ENCODE measurements around the gene CASTOR2. TPM values are rescaled to one million over a fixed set of nuclear protein-coding genes. Genes with fewer than 3 reads are reported as not detected.

Gene CASTOR2
- total and polyA plus RNA-seq, 2 of the 8 experiments (the other 6 are each of a cell fraction or from before 2014, with no cell fraction given) = 12.1 to 47.8 TPM

DNA sequence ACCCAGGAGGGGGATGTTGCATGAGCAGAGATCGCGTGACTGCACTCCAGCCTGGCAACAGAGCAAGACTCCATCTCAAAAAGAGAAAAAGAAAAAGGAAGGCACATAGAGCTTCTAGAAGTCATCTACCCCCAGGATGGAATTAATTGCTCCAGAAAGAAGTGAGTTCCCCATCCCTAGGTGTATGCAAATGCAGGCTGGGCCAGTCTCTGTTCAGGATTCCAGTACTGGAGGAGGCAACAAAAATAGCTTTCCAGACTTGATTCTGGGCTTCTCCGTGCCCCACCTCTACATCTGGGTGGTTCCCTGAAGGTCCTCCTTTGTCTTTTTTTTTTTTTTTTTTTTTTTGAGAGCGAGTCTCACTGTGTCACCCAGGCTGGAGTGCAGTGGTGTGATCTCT lies 28.6 kb downstream of the CASTOR2 start:
- H3K27me3 ChIP-seq (replicated peaks in 1 of 4; ENCODE audit: control insufficient read depth in 3 of 4, extremely low read depth in 1 of 4, insufficient read depth in 3 of 4, low read length in 3 of 4) = no peaks in the 10 kb centered on the region
- no peak overlapping the region for H4K5ac ChIP-seq (ENCODE audit: insufficient read length, low read depth, low read length)
- no peak overlapping the region; a peak in 1 of 4 replicates for H3K4me2 ChIP-seq (ENCODE audit: insufficient read depth in 1 of 2, low read depth in 2 of 2, low read length in 2 of 2)
- H3K56ac ChIP-seq (replicated peaks; ENCODE audit: insufficient read length, low read depth, low read length) = no peak overlapping the region
- no peak overlapping the region for H2BK15ac ChIP-seq (ENCODE audit: low read length)
- H2BK120ac ChIP-seq (replicated peaks; ENCODE audit: low read depth, low read length) = no peak overlapping the region
- no peak overlapping the region for H2BK20ac ChIP-seq (ENCODE audit: low read length)
- POLR2A ChIA-PET (ENCODE audit: partially characterized antibody) = no interaction called here
- no peak overlapping the region for H3K18ac ChIP-seq (ENCODE audit: extremely low read depth, low read length)
- H3K23me2 ChIP-seq (ENCODE audit: low read depth, low read length) = no peaks in the 10 kb centered on the region
- H3K9me3 ChIP-seq (ENCODE audit: insufficient read depth in 2 of 2, low read depth in 1 of 2, low read length in 1 of 2) = no peaks in the 10 kb centered on the region
- DNase-seq (ENCODE audit: low read depth in 1 of 2, low spot score in 2 of 2) (no peak), FAIRE-seq (no peak)
- H2BK5ac ChIP-seq (ENCODE audit: low read depth, low read length) = no peak overlapping the region
- peaks cover 0 to 9% (median 5%) of the 10 kb centered on the region in 4 experiments; a peak in 3 of 7 replicates for H3K4me1 ChIP-seq (replicated peaks in 1 of 4; ENCODE audit: control insufficient read depth in 3 of 4, insufficient read depth in 4 of 4, low read length in 3 of 4)
- peaks cover 5% of the 10 kb centered on the region for H3K79me1 ChIP-seq (ENCODE audit: low read depth, low read length)
- H3K27ac ChIP-seq (ENCODE audit: low read depth, low read length) = no peak overlapping the region
- no peak overlapping the region for H2AK5ac ChIP-seq (ENCODE audit: low read depth, low read length)
- H3K9ac ChIP-seq (replicated peaks in 1 of 4; ENCODE audit: extremely low read depth in 1 of 4, low read depth in 3 of 4, low read length in 3 of 4) = no peak overlapping the region
- H2AFZ ChIP-seq (ENCODE audit: low read length) = no peak overlapping the region
- no peak overlapping the region for H2BK12ac ChIP-seq (ENCODE audit: low read depth, low read length)
- WGBS, 2 experiments (ENCODE audit: extremely low coverage in 1 of 2, insufficient coverage in 1 of 2, insufficient read length in 1 of 2, insufficient replicate concordance in 2 of 2, low coverage in 1 of 2, low lambda C conversion rate in 2 of 2, missing lambda C conversion rate in 1 of 2) = 96% methylated on average over 3 of the region's 4 CpGs; no CpG with 5 or more reads in 1 of the 2 experiments
- H3K79me2 ChIP-seq (ENCODE audit: control insufficient read depth in 1 of 2, insufficient read depth in 2 of 2, low read length in 2 of 2) = peaks cover 0 to 45% of the 10 kb centered on the region in 2 experiments; a peak in 2 of 4 replicates
- H4K91ac ChIP-seq (replicated peaks; ENCODE audit: insufficient read length, low read length) = no peak overlapping the region
- H3K4ac ChIP-seq (replicated peaks; ENCODE audit: insufficient read length, low read depth, low read length) = no peak overlapping the region
- no peak overlapping the region for H3K14ac ChIP-seq (ENCODE audit: insufficient read length)
- no peaks in the 10 kb centered on the region for H3K36me3 ChIP-seq (ENCODE audit: control insufficient read depth in 2 of 4, insufficient read depth in 4 of 4, low read length in 3 of 4)
- CTCF ChIA-PET (ENCODE audit: partially characterized antibody) = interaction anchor here (0.6 to 1.3 kb wide), 2 partner anchors 61 to 776 kb away, joined by 3 read pairs; no protein-coding TSS in a partner anchor
- TF ChIP-seq SP1 (IDR thresholded peaks at IDR 0.05; ENCODE audit: low read depth, low read length) (no peak), CBX5 (IDR thresholded peaks at IDR 0.05; ENCODE audit: low read depth, low read length) (no peak), SAP30 (IDR thresholded peaks at IDR 0.05; ENCODE audit: insufficient read depth, insufficient replicate concordance, low read length) (no peak), EGR1 (IDR thresholded peaks at IDR 0.05; ENCODE audit: borderline replicate concordance, low read depth, low read length) (no peak), TAF1 (IDR thresholded peaks at IDR 0.05; ENCODE audit: low read depth, low read length) (no peak), RAD21 (IDR thresholded peaks at IDR 0.05 in 1 of 2, conservative IDR thresholded peaks at IDR 0.05 in 1 of 2; ENCODE audit: low read depth in 2 of 2, low read length in 2 of 2) (no peak), YY1 (IDR thresholded peaks at IDR 0.05; ENCODE audit: low read depth, low read length) (no peak), POLR2A (IDR thresholded peaks at IDR 0.05; ENCODE audit: control extremely low read depth in 1 of 2, low read depth in 2 of 2, low read length in 2 of 2) (no peak), KDM5A (IDR thresholded peaks at IDR 0.05; ENCODE audit: low read length) (no peak), KDM4A (IDR thresholded peaks at IDR 0.05; ENCODE audit: low read depth, low read length, severe bottlenecking) (no peak), PHF8 (conservative IDR thresholded peaks at IDR 0.05; ENCODE audit: low read depth, low read length) (no peak), ASH2L (IDR thresholded peaks at IDR 0.05; ENCODE audit: low read length) (no peak), KDM1A (IDR thresholded peaks at IDR 0.05; ENCODE audit: borderline replicate concordance, low read length) (no peak), CREB1 (IDR thresholded peaks at IDR 0.05) (no peak)
- no peak overlapping the region for H3K4me3 ChIP-seq (ENCODE audit: extremely low read depth in 1 of 4, insufficient read depth in 2 of 4, low read depth in 3 of 4, low read length in 4 of 4)
- no peak overlapping the region for H4K8ac ChIP-seq (ENCODE audit: extremely low read depth, insufficient read depth, low read length)
- H3K23ac ChIP-seq (ENCODE audit: insufficient read length) = no peak overlapping the region
- peaks cover 0 to 1% of the 10 kb centered on the region in 2 experiments for H4K20me1 ChIP-seq (replicated peaks in 1 of 2; ENCODE audit: control insufficient read depth in 1 of 2, insufficient read depth in 2 of 2, low read length in 2 of 2)
